GM19467 (cell line): Measurements from ENCODE around the gene UGT1A8.

ENCODE experiments used
- ATAC-seq: cut with Tn5 transposase; IDR thresholded peaks from one replicate; pipeline ENCODE4 v1.9.1; 2021; ENCODE audit warnings: mild to moderate bottlenecking, moderate library complexity; ENCODE audit not compliant: unreplicated experiment

The UGT1A8 gene

DNA sequence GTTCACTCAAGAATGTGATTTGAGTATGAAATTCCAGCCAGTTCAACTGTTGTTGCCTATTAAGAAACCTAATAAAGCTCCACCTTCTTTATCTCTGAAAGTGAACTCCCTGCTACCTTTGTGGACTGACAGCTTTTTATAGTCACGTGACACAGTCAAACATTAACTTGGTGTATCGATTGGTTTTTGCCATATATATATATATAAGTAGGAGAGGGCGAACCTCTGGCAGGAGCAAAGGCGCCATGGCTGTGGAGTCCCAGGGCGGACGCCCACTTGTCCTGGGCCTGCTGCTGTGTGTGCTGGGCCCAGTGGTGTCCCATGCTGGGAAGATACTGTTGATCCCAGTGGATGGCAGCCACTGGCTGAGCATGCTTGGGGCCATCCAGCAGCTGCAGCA, 142.6 kb downstream of the UGT1A8 start, which contains the start of gene UGT1A1:
TSS of gene UGT1A1 (plus strand) at position 228 of the 400 bp plus-strand sequence. CDS start at position 246, 18 bp downstream.
- ATAC-seq, result no peak

DNA sequence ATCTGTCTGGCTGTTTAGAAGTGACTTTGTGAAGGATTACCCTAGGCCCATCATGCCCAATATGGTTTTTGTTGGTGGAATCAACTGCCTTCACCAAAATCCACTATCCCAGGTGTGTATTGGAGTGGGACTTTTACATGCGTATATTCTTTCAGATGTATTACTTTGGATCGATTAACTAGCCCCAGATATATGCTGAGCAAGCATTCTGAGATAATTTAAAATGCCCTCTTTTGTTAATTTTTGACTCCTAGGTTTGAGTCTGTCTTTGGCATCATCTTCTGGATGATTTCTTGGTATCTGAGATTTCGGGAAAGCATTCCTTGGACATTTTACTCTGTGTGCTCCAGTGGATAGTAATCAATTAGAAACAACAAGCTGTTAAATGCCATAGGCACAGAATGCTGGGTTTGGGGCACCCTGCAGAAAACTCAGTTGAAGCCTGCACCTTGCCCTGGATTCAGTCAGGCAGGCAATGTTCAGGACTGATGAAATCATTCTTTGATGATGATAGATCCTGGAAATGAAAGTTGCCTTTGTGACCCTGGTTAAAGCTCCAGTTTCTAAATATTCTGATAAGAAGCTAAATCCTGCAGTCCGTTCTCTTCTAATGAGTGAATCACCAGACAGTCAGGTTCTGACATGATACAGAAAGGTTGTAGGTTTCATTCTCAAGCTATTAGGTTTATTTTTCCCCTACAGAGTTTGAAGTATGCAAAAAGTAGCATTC, 143.8 kb downstream of the UGT1A8 start:
- no peak for ATAC-seq

DNA sequence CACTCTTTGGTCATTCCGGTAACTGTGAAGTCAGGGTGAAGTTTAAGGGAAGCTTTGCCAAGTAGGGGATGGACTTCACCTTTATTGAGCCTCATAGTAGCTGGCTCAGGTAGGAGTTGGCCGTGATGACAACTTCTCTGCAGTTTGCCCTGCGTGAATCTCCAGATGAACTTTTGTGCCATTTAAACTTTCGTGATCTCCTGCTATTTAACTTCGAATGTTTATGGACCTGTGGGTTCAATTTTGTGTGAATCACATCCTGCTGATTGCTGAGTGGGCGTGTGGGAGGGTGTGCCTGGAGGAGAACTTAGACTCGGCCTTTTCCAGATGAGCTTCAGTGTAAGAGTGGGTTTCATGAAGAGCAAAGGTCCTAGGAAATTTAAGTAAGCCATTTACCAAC, 146.8 kb downstream of the UGT1A8 start:
- no peak for ATAC-seq

DNA sequence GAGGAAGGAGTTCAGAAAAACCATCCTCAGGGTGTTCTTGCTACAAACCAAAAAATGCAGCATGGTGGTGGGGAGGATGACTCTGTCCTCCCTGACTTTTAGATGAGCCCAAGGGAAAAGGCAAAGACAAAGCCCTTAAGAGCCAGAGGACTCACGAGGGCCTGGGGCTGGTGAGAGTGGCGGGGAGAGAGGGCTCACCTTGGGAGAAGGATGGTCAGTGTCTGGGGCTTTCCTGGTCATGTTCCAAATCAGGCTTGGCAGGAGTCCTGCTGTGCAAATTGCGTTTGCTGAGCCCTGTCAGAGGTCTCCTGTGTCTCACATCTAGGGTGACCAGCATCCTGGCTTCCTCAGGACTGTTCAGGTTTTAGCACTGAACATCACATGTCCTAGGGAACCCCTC, 147.3 kb downstream of the UGT1A8 start:
- no peak for ATAC-seq

DNA sequence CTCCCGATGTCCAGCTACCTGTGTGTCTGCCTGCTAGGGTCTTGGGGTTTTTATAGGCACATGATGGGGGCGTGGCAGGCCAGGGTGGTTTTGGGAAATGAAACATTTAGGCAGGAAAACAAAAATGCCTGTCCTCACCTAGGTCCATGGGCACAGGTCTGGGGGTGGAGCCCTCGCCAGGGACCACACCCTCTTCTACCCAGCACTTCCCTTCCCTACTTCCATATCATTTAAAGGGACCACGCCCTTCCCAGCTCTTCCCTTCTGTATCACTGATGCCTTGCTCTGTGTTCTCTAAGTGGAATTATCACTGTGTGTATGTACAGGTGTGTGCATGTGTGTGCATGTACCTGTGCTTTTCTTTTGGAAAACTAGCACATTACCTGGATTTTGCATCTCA, 149.0 kb downstream of the UGT1A8 start:
- no peak for ATAC-seq

DNA sequence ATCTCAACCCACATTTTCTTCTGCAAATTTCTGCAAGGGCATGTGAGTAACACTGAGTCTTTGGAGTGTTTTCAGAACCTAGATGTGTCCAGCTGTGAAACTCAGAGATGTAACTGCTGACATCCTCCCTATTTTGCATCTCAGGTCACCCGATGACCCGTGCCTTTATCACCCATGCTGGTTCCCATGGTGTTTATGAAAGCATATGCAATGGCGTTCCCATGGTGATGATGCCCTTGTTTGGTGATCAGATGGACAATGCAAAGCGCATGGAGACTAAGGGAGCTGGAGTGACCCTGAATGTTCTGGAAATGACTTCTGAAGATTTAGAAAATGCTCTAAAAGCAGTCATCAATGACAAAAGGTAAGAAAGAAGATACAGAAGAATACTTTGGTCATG, 150.6 kb downstream of the UGT1A8 start:
- ATAC-seq, result no peak

DNA sequence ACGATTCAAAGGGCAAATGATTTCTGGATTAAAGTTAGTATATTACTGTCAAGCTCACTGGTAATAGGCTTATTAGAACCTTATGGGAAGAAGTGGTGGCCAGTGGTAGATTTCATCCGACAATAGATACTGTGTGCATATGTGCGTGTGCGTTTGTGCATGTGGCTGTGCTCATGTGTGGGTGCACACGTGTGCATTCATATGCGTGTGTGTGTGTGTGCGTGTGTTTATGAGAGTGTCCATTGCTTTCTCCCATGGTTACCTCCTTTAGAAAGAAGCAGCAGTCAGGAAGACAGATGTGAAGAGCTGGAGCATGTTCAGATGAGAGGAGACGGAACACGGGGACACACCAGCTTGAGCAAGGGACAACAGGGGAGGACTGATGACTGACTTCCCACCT, 151.8 kb downstream of the UGT1A8 start:
- ATAC-seq, result no peak

DNA sequence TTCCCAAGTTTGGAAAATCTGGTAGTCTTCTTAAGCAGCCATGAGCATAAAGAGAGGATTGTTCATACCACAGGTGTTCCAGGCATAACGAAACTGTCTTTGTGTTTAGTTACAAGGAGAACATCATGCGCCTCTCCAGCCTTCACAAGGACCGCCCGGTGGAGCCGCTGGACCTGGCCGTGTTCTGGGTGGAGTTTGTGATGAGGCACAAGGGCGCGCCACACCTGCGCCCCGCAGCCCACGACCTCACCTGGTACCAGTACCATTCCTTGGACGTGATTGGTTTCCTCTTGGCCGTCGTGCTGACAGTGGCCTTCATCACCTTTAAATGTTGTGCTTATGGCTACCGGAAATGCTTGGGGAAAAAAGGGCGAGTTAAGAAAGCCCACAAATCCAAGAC, 154.7 kb downstream of the UGT1A8 start:
- ATAC-seq, result no peak

DNA sequence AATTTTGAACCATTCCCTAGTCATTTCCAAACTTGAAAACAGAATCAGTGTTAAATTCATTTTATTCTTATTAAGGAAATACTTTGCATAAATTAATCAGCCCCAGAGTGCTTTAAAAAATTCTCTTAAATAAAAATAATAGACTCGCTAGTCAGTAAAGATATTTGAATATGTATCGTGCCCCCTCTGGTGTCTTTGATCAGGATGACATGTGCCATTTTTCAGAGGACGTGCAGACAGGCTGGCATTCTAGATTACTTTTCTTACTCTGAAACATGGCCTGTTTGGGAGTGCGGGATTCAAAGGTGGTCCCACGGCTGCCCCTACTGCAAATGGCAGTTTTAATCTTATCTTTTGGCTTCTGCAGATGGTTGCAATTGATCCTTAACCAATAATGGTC, 155.2 kb downstream of the UGT1A8 start:
- ATAC-seq, result no peak

DNA sequence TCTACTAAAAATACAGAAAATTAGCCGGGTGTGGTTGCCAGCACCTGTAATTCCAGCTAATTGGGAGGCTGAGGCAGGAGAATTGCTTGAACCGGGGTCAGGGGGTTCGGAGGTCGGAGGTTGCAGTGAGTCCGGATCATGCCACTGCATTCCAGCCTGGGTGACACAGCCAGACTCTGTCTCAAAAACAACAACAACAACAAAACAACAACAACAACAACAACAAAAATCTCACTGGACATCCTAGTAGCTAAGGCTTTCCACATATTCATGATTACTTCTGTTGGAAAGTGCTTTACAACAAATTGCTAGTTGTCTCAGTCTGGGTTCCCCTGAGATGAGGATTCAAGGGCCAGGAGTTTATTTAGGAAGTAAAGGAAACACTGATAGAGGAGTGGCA, 156.4 kb downstream of the UGT1A8 start:
- no peak for ATAC-seq

DNA sequence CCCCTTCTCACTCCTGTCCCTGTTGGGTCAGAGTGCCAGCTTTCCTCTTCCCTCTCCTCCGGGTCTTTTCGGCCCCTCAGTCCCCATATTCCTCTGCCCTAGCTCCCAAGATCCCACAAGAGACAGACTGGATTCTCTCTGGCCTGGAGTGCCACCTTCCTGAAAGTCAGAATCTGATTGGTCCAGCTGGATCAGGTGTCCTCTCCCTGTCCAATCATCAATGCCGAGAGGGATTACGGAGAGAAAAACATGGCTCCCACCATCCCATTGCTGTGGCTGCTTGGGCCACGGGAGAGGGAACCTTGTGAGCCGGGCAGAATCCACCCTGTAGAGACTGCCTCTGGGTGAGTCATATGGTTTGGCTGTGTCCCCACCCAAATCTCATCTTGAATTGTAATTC, 158.0 kb downstream of the UGT1A8 start:
- ATAC-seq, result no peak

DNA sequence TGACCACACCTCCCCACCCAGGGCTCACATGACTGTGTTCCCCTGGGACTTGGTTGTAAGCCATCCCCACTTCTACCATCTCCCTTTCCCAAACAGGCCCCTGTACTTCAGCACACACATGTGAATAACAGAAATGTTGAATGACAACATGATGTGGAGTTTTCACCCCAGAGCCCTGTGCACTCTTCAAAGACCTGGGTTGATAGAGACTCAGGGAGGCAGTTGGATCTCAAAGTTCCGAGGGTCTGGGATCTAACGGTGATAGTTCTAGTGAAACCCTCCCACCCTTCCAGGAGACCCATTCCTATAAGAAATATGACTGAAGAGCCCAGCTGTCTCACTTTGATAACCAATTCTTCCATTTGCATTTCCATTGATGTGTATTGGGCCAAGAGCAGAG, 160.6 kb downstream of the UGT1A8 start, which contains the start of gene MROH2A:
TSS of gene MROH2A (plus strand) at position 301 of the 400 bp plus-strand sequence. CDS start 1,029 bp downstream, outside the sequence.
- ATAC-seq, result no peak

DNA sequence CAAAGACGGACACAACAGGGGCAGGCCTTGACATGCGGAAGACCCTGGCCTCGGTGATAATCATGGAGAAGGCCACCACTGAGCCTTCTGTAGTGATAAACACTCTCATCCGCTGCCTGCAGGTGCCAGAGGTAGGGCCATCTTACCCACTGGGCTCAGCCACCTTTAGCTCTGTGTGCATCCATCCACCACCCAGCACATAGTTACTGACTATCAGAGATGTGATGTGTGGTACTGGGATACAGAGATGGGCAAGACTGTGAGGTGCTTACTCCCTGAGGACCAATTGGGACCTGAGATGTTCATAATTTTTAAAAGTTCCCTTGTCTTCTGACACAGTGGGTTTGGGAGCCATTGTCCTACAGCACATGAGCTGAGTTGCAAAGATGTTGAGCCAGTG, 162.3 kb downstream of the UGT1A8 start:
- no peak for ATAC-seq

DNA sequence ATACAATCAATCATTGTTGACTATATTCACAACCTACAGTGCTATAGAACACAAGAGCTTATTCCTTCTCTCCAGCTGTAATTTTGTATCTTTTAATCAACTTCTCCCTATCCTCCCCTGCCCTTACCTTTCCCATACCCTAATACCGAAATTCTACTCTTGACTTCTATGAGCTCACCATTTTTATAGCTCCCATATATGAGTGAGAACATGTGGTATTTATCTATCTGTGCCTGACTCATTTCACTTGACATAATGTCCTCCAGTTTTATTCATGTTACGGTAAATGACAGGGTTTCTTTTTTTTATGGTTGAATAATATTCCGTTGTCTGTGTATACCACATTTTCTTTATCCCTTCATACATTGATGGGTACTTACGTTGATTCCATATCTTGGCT, 163.3 kb downstream of the UGT1A8 start:
- no peak for ATAC-seq

DNA sequence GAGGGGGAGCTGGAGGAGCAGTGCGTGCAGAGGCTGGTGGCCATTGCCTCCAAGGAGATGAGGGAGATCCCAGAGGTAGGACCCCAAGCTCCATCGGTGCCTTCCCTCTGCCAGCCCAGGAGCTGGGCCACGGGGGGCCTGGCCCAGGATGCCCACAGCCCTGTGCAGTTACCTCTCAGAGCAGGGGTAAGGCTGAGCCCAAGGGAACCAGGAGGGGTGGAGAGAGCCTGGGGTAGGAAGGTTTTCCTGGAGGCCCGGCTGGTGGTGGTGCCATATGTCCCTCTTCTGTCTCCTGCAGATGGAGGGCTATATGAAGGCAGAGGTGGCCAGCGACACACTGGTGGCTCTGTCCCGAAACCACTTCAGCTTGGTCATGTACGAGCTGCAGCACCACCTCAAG, 172.1 kb downstream of the UGT1A8 start:
- no peak for ATAC-seq

DNA sequence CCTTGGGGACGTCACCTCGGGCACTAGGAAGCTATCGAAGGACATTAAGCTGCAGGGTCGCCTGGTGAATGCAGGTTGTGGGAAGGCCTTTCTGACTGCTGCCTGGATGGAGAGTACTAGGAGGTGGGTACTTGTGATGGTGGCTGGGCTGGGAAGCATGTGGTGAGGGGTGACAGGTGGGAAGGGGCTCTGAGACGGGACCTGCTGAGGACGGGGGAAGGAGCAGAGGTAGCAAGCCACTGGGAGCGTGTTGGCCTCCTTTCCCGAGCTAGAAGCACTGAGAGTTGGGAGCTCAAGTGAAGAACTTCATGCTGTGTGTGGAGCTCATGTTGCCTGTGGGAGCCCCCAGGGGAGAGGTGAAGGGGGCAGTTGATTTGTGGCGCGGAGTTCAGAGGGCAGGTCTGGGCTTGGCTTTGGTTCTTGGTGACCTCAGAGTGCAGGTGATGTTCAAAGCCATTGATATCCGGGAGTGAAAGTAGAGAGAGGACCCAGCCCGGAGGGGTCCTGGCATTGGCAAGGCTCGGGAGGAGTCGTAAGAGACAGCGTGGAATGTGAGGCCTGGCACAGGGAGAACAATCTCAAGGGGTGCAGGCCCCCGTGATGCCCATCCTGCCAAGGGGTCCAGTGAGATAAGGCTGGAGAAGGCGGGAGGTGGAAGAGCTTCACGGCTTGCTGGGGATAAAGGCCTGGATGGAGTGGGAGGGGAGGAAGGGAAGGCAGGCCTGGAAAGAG, 173.9 kb downstream of the UGT1A8 start:
- ATAC-seq, result no peak

DNA sequence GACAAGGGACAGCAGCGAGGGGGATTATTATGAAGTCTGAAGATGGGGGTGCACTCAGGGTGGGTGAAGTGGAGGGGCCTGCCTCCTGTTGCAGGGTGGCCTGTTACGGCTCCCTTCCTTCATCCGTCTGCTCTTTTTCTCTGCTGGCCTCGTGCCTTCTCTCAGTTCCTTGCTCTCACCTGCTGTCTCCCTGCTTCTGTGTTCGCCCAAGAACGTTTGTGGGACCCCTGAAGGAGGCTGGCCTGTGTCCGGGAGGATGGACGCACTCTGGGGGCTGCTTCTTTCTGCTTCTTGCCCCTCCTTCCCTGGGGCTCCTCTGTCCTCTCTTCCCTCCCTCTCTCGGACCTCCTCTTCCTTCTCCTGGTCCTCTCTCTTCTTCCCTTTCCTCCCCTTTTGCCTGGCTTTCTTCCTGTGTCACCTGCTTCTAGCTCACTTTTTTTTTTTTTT, 174.5 kb downstream of the UGT1A8 start:
- ATAC-seq, result no peak

DNA sequence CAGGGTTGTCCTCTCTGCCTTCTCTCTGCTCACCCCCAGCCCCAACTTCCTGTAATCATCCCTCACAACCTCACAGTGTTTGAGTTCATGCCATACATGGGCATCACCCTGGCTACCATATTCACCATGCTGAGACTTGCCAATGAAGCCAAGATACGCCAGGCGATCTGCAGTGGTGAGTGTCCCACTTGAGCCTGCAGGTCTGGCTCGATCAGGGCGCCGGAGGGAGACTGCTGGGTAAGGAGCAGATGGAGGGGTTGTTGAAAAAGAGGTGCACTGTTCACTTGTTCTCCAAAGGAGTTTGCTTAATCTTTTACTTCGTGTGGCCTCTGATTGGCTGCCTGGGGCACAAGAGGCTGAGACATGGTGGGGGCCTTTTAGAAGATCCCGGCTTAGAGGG, 175.3 kb downstream of the UGT1A8 start:
- ATAC-seq, result no peak

DNA sequence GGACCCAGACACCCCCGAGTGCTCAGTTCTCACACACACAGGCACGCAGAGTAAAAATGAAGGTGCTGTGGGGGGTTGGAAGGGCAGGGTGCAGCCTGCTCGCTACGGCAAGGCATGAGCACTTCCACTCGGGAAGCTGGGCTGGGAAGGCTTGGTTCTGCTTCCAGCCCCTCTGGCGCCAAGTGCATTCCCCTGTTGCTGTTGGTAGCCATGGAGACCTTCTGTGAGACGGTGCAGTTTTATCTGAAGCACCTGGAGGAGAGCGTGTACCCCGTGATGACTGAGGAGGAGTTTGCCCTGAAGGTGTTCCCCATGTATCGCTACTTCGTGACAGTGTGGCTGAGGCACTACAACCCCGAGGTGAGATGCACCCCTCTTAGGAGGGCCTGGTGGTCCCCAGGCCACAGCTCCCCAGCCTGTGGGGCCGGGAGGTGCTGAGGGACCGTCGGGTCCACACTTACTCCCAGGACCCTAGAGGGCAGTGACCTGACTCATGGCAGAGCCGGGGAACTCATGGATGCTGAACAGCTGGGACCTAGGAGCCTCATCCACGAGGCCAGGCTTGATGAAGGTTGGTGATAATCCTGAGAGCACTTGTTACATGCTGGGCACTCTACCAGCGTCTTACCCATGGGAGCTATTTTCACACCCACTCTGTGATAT, 176.2 kb downstream of the UGT1A8 start:
- no peak for ATAC-seq

DNA sequence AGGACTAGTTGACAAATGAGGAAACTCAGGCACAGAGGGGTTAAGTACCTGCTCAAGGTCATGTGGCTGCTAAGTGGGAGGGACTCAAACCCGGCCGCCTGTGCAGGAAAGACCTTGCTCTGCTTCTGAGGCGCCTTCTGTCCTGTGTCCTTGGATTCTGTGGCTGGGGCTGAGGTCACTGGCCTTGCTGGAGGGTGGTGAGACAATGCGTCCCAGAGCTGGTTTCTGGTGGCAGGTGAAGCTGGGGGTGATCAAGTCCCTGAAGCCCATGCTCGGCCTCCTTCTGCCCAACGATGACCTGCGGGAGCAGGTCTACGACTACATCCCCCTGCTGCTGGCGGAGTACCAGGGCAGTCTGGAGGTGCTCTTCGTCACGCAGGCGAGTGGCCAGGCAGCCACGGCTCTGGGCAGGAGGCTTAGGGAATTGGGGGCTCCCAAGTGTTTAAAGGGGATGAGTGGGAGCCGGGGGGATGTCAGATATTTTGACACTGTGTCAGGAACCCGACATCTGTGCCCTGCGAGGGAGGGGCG, 176.8 kb downstream of the UGT1A8 start:
- ATAC-seq, result no peak

DNA sequence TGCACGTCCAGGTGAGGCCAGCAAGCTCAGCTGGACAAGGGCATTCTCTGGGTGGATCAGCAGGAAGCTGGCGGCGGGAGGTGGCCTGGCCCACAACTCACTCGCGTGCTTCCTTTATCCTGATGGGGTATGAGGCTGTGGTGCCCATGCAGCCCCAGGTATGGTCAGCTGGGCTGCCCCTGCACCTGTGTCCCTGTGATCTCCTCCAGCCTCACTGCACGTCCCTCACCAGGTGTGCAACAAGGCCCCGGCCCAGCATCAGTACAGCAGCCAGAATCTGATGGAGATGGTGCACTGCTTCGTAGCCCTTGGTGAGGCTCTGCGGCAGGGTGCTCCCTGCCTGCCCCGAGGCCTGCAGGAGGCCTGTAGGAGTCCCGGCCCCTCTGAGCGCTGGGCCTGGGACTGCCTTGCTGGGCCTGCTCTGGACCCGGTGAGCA, 178.3 kb downstream of the UGT1A8 start:
- ATAC-seq, result no peak
